D721Med (cell line): ENCODE data around the gene RPS18.

ENCODE experiments used
- DNase-seq: peaks from one replicate; pipeline ENCODE4 v3.0.0; 2011; ENCODE audit warnings: low spot score; ENCODE audit not compliant: insufficient read length
- FAIRE-seq: peaks from 2 replicates; lab custom pipeline; 2011; peaks lifted over from hg19 to GRCh38; lab: Jason Lieb, UNC
- CTCF ChIP-seq: IDR thresholded peaks from 2 replicates; pipeline ENCODE4 v1.5.1; 2012; ENCODE audit warnings: mild to moderate bottlenecking, control low read depth; ENCODE audit not compliant: insufficient read depth; ENCODE audit errors: missing control alignments

Gene RPS18

GRCh38 chr6:33243476-33243875, 28.4 kb upstream of the RPS18 start:
- DNase-seq (no peak), FAIRE-seq (no peak)
- no peak for TF ChIP-seq CTCF

- DNase-seq (peak; percentile 31), FAIRE-seq (no peak)
- peak; percentile 88 for TF ChIP-seq CTCF
Observed at GRCh38 chr6:33247977-33248642, 23.8 kb upstream of the RPS18 start.

GRCh38 chr6:33248643-33248931, 23.3 kb upstream of the RPS18 start:
- no peak for TF ChIP-seq CTCF
- DNase-seq (no peak), FAIRE-seq (no peak)

- FAIRE-seq (peak; percentile 51), DNase-seq (peak; percentile 61)
- TF ChIP-seq CTCF = peak; percentile 12
Observed at GRCh38 chr6:33248932-33249731, 22.7 kb upstream of the RPS18 start.

GRCh38 chr6:33249732-33250630, 21.9 kb upstream of the RPS18 start:
- no peak for DNase-seq
- TF ChIP-seq CTCF = no peak
- no peak for FAIRE-seq

- FAIRE-seq (no peak), DNase-seq (no peak)
- TF ChIP-seq CTCF = no peak
Observed at GRCh38 chr6:33250731-33251130, 21.1 kb upstream of the RPS18 start.
